Fibroblast of skin of abdomen (primary cell): ENCODE measurements around the gene RREB1.

ENCODE experiments used
- DNase-seq: peaks from one replicate; pipeline ENCODE4 v3.0.0-alpha.2; 2013

RREB1 gene

DNA sequence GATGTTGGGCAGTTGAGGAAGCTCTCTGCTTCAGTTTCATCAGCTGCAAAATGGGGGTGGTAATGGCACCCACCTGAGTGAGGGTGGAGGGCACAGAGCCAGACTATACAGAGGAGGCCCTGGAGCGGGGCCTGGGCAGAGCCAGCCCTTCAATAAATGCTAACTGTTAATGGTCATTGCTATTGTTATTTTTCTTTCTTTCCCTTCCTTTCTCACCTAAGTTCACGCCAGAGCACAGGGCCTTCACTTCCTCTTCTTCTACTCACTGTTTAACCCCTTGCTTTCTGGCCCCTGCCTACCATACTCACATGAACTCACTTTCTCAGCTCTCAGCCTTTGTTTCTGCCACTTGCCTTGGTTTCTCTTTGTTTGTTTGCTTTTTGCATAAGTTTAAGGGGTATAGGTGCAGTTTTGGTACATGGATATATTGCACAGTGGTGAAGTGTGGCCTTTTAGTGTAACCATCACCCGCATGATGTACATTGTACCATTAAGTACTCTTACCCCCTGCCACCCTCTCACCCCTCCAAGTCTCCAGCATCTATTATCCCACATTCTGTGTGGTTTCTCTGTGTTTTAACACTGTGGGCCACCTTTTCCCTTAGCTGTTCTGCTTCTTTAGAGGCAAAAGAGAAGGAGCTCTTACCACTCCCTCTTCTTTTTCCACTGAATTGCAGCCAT lies 7.5 kb upstream of the RREB1 start:
- DNase-seq, result no peak

DNA sequence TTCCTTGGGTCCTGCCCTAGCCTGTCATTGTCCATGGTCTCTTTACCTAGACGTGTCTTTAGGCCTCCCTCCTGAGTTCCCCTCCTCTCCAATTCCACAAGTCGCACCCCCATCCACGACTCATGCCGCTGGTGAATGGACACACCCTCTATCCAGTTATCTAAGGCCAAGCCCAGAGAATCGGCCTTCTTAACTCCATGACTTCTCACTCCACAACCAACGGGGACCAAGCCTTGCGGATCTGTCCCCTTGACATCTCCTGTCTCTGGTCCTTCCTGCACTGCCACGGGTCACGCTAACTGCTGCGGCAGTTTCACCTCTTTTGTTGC lies 7.0 kb upstream of the RREB1 start:
- no peak for DNase-seq

DNA sequence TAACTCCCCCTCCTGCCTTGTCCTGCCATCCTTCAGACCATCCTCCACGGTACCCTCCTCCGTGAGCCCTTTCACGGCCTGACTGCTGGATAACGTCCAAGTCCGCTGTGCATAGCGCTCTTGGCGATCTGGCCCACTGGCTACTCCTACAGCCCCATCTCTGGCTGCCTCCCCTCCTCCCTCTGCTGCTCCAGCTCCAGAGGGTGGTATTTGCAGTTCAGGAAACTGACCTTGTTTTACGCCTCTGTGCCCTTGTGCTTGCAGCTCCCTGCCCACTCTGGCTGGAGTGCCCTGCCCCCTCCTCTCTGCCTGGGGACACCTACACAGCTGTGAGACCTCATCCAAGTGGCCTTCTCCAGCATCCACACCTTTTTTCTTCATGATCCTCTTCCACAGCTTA lies 6.5 kb upstream of the RREB1 start:
- no peak for DNase-seq

DNA sequence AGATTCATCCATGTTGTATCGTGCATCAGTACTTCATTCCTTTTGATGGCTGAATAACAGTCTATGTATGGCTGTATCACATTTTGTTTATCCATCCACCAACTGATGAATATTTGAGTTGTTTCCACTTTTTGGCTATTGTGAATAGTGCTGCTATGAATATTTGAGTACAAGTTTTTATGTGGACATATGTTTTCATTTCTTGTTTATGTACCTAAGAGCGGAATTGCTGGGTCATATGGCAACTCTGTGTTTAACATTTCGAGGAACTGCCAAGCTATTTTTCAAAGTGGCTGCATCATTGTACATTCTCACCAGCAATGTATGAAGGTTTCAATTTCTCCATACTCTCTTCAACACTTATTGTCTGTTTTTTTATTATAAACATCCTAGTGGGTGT lies 3.0 kb upstream of the RREB1 start:
- DNase-seq, result no peak

DNA sequence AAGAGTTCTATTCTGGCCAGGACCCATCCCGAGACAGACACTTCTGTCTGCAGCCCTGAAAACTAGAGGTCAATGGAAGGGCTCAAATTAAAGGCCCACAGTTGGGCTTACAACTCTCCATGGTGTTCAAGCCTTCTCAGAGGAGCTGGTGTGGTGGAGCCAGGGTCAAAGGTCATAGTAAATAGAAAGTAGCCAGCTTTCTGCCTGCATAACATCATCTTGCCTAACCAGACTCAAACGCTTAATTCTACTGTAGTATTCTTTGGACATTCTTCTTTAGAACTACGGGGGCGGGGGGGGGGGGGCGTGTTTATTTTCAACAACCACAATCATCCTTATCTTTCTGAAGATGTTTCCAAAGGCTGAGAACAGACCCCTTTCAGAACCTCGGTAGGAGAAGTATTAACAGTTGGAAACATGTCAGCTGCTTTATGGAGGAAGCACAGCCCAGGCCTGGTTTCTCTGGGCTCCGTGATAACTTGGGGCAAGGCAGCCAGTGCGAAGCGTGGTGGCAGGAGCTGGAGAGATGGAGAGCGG lies 1.5 kb upstream of the RREB1 start:
- DNase-seq, result no peak

DNA sequence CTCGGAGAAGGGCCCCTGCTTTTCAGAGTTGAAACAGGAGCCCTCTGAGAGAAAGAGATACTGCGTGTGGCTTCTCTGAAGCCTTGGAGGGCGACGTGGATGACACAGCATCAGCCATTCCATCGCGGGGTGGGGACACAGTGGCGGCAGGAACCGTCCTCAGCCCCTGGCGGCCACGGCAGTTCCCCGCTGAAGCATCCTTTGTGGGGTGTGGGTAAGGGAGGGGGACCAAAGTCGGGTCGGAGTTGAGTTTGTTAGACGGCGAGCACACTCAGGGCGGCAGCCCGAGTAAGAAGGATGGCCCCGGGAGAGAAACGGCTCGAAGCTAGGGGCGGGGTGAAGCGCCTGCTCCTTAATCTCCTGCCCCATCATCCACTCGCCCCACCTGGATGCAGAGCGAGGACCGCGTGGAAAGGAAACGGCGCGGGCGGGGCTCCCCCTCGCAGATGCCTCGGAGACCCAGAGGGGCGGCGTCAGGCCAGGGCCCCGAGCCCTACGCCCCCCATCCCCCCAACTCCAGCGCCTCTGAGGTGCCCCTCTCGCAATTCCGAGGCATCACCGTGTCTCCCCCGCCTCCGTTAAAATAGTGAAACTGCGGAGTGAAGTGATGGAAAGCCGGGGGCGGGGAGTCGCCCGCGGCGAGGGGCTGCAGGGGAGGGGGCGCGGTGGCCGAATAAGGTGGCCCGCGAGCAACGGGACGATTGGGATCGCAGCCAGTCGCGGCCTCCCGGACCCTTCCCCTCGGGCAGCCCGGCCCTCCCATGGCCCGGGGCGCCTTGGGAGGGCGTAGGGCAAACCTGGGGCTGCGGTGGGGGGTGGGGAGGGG lies 796 bp upstream of the RREB1 start:
- peak; percentile 36 for DNase-seq

DNA sequence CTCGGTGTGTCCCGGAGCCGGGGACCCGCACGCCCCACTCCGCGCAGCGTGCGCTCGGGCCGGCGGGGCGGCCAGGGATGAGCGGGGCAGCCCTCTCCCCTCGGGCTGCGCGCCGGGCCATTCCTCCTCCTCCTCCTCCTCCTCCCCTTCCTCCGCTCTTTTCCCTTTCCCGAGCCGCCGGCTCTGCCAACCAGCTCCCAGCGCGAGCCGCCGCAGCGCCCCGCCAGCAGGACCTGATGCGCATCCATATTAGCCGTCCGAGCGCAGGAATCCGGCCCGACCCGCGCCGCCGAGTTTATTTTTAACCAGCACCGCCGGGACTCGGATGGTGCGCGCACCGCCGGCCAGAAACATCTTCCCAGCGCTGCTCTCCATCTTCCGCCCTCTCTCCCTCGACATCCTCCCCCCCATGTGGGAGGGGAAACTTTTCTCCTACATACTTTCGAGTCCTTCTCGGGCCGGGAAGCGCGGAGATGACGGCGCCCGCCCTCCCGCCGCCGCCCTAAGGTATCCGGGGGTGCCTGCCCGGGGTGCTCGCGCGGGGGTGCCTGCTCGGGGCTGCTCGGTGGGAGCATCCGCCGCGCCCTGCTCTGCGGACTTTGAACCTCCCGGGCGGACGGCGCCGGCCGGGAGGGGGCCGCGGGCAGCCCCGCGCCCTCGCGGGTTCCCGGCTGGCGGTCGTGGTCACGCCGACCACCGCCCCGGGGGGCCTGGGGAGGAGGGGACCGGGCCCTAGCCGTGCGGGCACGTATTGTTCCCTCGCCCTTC lies 619 bp downstream of the RREB1 start:
- DNase-seq, result peak; percentile 62

DNA sequence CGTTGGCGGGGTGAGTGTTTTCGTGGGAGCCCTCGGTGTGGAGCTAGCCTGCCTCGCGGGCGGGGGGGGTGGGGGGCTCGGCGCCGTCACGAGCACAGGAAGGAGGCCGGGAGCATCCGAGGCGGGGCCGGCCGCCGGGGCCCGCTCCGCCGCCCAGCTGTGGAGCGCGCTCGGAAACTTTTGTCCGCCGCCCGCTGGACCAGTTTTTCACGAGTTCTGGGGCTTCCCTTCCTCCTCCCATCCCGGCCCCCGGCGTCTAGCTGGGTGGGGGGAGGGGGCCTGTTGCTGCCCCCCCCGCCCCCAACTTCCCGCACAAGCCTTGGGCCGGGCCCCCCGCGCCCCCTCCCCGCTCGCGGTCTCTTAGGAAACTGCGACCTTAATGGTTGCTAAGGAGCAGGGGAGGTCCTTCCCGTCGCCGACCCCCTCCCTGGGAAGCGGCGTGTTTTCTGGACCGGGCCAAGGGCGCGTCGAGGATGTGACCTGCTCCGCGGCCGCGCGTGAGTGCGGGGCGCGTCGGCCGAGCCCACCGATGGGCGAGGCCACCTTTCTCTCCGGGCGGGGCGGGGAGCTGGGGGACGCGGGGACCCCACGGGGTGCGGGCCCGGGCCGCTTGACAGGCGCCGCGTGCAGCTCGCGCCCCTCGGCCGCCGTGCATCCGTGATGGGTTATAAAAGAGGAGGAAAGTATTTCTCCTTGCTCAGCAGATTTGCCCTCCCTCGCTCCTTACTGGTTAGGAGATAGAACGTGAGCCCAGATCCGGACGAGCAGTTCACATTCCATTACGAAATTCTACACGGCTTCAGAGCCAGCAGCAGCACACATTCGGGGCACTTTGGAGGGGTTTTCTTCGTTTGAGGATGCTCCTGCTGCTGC lies 1.4 kb downstream of the RREB1 start:
- DNase-seq, result peak; percentile 75

DNA sequence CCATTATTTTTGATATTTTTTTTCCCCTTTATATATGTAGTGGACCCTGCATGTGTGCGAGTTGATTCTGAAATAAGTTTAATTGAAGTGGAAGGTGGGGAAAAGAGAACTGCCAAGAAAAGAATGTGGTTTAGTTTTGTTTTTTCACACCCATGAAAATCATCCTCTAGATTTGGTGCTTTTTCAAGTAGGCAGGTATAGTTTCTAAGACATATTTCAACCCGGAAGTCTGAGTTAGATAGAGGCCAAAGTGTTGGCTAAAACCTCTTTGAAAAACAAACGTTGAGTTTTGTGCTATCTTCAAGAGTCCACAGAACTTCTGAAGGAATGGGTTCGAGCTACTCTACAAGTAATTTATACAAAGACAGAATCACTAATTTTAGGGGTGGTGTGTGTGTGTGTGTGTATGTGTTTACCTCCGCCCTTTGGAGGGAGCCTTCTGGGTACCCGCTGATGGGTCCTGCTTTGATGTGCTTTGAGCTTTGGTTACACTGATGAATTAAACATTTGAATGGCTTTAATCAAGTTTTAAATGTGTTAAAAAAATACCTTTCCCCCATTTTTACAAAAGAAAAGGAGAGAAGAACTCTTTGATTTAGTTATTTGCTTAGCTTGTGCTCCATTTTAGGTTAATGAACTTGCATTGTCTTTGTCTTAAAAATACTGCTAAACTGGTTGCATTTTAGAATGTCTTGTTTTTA lies 2.5 kb downstream of the RREB1 start:
- DNase-seq, result no peak

DNA sequence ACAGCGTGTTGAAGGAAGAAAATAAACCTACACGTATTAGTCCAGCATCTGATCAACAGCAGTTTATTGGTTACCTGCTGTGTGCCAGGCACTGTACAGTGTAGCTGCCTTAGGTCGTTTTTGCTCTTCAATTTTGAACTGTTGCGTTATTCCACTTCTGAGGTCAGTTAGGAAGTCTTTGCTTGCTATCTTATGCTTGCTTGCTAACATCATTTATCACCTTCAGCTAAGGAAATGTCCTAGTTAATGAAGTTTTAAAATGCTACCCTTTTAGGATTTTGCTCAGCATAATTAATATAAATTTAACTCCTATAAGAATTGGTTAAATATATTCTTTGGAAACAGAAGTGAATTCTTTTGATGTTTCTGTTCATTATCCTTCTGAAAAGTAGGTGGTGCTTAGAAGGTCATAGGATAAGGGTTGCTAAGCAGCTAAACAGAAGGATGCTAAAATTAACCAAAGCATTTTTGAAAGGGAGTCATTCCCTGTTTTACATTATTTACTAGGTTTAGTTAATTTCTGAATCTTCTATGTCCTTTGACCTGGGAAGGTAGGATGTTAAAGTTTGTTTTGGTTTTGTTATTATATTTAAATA lies 3.4 kb downstream of the RREB1 start:
- DNase-seq, result no peak

DNA sequence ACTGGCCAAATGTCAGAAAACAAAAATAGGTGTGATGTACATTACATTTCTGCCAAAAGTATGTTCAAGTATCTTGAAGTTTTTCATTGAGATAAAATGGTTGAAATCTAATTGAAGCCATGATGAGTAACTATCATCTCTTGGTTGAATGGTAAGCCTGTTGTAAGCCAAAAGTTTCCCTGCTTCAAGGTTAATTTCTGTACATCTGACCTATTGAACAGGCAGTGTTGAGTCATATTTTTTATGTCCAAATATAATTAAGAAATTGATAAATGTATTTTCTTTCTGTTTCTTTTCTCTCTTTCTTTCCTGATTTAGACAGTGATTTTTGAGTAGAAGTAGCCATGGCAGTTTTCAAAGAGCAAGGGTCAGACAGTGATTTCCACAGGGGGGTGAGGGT lies 4.4 kb downstream of the RREB1 start:
- DNase-seq, result no peak

DNA sequence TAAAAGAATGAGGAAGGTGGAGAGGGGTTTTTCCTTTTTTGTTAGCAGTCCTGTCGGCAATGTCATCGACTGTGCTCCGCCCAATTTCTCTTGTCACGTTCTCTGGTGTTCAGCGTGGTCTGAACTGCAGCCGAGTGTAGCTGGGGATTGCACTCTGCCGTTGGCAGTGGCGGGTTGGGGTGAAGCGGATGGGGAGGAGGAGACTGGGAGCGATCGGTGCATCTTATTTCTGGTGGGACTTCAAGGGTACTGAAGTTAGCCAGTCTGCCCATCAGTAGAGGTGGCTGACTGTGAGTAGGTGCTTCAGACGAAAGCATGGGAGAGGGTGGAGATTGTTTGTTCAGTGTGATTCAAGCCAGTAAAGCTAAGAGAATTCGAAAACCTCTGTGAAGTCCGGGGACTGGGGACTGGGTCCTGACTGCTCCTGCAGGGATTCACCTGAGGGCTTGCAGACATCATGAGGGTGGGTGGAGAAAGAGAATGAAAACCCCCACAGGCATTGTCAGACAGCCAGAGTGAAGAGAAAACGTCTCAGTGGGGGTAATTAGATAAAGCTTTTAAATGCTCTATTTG lies 5.1 kb downstream of the RREB1 start:
- DNase-seq, result no peak

DNA sequence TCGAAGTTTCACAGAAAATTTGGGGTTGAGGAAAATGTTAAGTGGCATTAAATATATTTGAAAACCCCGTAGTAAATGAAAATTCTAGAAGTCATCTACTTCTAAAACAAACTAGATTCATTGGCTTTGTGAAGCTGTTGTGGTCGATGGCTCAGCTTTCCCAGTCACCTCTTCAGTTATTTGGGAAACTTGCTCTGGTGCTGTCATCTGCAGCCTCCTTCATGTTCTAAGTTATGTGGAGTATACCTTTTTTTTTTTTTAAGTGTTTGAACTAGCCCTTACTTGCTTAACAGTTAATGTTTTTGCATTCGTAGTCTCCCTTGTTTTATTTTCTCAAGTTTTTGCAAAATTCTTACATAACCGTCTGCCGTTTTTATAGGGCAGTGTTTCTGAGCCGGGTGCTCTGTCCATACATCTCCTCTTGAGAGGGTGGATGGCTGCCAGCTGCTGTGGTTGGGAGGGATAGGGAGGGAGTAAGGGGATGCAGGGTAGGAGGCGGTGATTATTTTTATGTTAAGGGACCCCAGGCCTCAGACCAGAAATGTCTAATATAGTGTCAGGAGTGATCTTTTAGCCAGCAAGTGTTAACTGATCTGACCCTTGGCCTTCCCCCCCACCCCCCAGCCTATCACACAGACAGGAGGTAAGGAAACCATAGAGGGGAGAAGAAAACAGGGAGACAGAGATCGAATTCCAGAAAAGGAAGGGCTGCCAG lies 7.1 kb downstream of the RREB1 start:
- DNase-seq, result peak; percentile 38

DNA sequence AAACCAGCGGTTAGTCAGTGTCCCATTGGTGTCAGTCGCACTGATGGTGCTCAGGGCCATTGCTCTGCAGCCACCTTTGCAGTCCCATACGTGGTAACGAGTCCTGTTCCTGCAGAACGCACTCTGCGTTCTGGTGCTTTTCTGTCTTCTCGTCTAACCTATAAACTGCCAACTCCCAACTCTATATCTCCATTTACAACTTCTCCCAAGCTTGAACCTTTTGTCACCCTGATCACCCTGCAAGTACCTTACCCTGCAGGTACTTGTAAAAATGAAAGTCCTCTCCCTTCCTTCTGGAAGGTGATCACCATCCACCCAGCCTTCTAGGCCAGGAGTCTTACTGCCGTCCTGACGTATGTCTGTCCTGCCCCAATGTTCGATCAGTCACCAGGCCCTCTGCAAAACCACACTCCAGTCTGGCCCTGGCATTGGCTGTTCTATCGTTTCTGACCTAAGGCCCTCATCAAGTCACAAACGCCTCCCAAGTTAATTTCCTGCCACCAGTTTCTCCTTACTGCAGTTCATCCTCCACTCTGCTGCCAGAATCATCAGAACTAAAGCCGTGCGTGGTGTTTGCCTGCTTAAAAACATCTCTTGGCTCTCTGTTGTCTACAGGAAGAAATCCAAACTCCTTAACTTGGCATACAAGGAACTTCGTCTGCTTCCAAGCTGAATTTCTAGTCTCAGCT lies 7.9 kb downstream of the RREB1 start:
- DNase-seq, result no peak

DNA sequence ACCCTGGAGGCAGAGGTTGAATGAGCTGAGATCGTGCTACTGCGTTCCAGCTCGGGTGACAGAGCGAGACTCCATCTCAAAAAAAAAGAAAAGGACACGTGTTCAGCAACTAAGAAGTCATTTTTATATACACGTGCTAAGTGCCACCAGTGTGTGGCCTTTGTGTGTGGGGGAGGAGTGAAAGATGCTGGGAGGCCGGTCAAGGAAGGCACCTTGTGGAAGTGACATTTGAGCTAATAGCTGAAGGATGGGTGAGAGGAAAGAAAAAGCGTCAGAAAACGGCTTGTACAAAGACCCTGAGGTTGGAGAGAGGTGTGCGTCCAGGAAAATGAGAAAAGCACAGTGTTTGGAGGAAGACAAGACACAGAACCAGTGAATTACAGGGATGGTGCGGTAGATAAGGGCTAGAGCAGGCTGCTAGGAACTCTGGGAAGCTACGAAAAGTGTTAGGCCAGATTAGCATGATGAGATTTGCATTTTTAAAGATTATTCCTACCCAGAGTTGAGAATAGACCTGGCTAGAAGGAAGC lies 11.6 kb downstream of the RREB1 start:
- no peak for DNase-seq

DNA sequence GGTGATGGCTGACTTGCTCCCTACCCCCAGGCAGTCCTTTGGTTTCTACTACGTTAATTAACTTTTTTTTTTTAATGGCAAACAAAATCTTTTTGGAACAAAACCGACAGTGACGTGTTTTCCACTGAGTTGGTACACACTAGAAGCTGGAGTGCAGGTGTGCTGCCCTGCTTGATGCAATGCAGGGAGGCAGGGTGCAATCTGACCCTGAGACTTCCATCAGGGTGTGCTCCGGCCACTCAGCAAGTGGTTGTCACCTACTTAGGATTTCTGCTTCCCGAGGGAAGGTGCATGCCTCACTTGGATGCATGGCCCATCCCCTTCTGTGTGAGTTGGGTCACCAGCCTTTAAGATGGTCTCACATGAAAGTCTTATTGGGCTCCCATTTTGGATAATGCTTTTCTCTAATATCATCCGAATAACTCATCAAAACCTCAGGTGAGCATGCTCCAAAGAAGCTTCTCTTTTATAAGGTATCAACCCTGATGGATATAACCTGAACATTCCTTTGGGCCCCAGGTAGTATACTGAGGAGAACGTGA lies 14.0 kb downstream of the RREB1 start:
- no peak for DNase-seq

DNA sequence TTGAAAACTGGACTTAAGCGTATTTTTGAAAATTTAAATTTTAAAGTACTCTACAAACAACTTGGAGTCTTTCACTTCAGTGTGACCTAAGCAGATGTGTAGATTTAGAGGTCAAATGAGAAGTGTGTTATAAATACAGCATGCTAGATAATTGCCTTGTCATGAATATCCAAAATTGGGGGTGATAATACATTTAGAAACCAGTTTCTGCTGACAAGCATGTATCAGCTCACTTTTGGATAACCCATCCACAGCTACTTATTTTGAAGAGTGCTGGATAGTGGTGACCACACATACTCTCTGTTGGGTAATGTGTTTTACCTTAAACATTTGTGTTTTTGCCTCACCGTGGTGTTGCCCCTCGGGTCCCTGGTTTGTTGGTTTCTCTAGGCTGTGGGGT lies 14.9 kb downstream of the RREB1 start:
- no peak for DNase-seq

DNA sequence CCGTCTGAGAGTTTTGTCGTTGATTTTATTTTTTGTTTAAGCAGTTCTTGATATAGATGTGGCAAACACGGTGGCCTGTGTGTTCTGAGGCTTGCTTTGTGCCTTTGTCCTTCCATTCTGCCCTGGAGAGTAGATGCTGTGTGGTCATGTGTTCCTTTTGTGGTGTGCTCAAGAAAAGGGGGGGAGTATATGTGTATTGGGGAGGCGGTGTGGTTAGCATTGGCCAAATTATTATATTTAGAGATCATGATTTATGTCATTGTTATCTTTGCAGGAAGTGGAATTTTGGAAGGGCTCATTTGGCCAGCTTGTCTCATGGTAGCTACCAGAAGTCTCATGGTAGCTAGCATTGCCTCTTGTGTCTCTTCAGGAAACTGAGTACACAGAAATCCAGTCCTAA lies 16.4 kb downstream of the RREB1 start:
- no peak for DNase-seq

DNA sequence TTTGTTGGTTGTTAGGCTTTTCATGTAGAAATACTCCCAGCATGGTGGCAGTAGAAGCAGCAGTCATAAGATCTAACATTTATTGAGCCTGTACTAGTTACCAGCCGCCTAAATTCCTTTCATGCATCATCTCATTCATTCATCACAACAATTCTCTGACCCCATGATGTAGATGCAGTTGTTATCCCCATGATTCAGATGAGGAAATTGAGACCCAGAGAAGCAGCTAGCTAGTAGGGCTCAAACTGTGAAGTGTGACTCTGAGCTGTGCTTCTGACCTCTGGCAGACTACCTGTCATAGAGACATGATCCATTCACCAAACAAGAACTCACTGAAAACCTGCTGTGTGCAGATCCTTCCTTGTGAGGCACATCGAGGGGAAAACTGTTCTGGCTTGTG lies 16.9 kb downstream of the RREB1 start:
- DNase-seq, result no peak
